PC-9 (cell line): Measurements from ENCODE around the gene PPP1R9B. TPM values are rescaled to one million over a fixed set of nuclear protein-coding genes. Genes with fewer than 3 reads are reported as not detected.
A peak's percentile ranks its signal among the peaks of the same experiment; 100 is the strongest.

ENCODE experiments used
- BruUV-seq: library from RNA; stranded (reverse); fragments of 400-500 nt; replicated peaks from 2 replicates; lab custom pipeline; 2021; lab: Mats Ljungman, UMichigan
- CTCF ChIA-PET: fragments of 300-600 bp; sonication (Branson Sonifier 250); formaldehyde crosslinking; loops from one replicate; lab custom pipeline; 2022; ENCODE audit warnings: antibody characterized with exemption; lab: Charles Lee
- POLR2A ChIA-PET: fragments of 300-600 bp; sonication (Branson Sonifier 250); formaldehyde crosslinking; loops from one replicate; lab custom pipeline; 2022; ENCODE audit warnings: antibody characterized with exemption; ENCODE audit not compliant: unreplicated experiment; lab: Charles Lee
- DNase-seq, 2 experiments: peaks; one replicate each; pipeline versions ENCODE4 v3.0.0 to v3.0.0-alpha.2; 2015 to 2022; ENCODE audit warnings: mixed read lengths in 1 of 2
- H2AFZ ChIP-seq: fragments of 200-600 bp; sonication (generic); 2 replicates; pipeline ENCODE4 v1.8.1; 2017; ENCODE audit warnings: antibody characterized with exemption
- H3F3A ChIP-seq: fragments of 200-600 bp; sonication (generic); 2 replicates; pipeline ENCODE4 v1.8.1; 2017; ENCODE audit warnings: antibody characterized with exemption, mild to moderate bottlenecking, low read depth; ENCODE audit not compliant: insufficient read depth
- H3K27ac ChIP-seq: fragments of 200-600 bp; sonication (generic); 2 replicates; pipeline ENCODE4 v1.6.1; 2016; ENCODE audit warnings: mixed run types
- H3K27me3 ChIP-seq: fragments of 200-600 bp; sonication (generic); 2 replicates; pipeline ENCODE4 v1.6.1; 2016; ENCODE audit warnings: low read depth, mixed run types; ENCODE audit not compliant: insufficient read depth
- H3K36me3 ChIP-seq: fragments of 200-600 bp; sonication (generic); 2 replicates; pipeline ENCODE4 v1.6.1; 2016; ENCODE audit warnings: low read depth, mixed run types
- H3K4me1 ChIP-seq: fragments of 200-600 bp; sonication (generic); replicated peaks from 2 replicates; pipeline ENCODE4 v1.6.1; 2016; ENCODE audit warnings: mixed run types; ENCODE audit not compliant: insufficient read depth
- H3K4me2 ChIP-seq: fragments of 200-600 bp; sonication (generic); 2 replicates; pipeline ENCODE4 v1.6.1; 2017; ENCODE audit warnings: mixed run types
- H3K4me3 ChIP-seq: fragments of 200-600 bp; sonication (generic); 2 replicates; pipeline ENCODE4 v1.6.1; 2016; ENCODE audit warnings: mixed run types
- H3K79me2 ChIP-seq: fragments of 200-600 bp; sonication (generic); 2 replicates; pipeline ENCODE4 v1.6.1; 2017; ENCODE audit warnings: low read depth, mixed run types
- H3K9me2 ChIP-seq: fragments of 200-600 bp; sonication (generic); 2 replicates; pipeline ENCODE4 v1.8.1; 2017; ENCODE audit warnings: mild to moderate bottlenecking; ENCODE audit not compliant: insufficient read depth
- H3K9me3 ChIP-seq: fragments of 200-600 bp; sonication (generic); 2 replicates; pipeline ENCODE4 v1.8.1; 2016; ENCODE audit warnings: low read depth; ENCODE audit not compliant: insufficient read depth
- H4K20me1 ChIP-seq: fragments of 200-600 bp; sonication (generic); 2 replicates; pipeline ENCODE4 v1.8.1; 2017; ENCODE audit not compliant: insufficient read depth
- CTCF ChIP-seq: fragments of 200-600 bp; sonication (generic); conservative IDR thresholded peaks from 2 replicates; pipeline ENCODE4 v1.6.1; 2017; ENCODE audit warnings: mixed run types, antibody characterized with exemption, mild to moderate bottlenecking, moderate library complexity
- EZH2 ChIP-seq: fragments of 200-600 bp; sonication (generic); IDR thresholded peaks from 2 replicates; pipeline ENCODE4 v1.8.0; 2017; ENCODE audit warnings: antibody characterized with exemption, low read depth
- intact Hi-C: fragments of 100-400 bp; cut with micrococcal nuclease; formaldehyde crosslinking; loops from one replicate; pipeline ENCODE4 v1.10.0; 2022; ENCODE audit not compliant: unreplicated experiment
- total RNA-seq: library from RNA; stranded (reverse); gene quantifications from 2 replicates; pipeline ENCODE4 v1.2.3, GENCODE V29; 2021

Gene PPP1R9B
- total RNA-seq, 1 experiment from 2014 or later, result 35.8 TPM

DNA sequence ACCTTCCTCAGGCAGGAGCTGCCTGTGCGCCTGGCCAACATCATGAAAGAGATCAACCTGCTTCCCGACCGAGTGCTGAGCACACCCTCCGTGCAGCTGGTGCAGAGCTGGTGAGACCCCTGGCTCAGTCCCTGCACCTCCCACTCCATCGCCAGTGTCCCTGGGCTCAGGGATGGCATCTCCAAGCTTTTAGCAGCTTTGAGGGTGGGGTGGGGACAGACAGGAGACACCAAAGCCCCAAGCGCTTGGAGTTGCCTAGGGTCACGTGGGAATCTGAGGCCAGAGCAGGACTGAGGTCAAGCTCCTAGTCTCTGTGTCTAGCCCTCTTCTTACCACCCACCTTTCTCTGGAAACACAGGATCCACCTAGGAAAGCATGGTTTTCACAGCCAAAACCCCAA is 53.0 kb downstream of the PPP1R9B start:
- POLR2A ChIA-PET, result no interaction called here
- Histone ChIP-seq H3K9me3 (no peaks in the 10 kb centered on the region), H4K20me1 (peaks cover 6% of the 10 kb centered on the region; the same call in 1 of the 2 replicates), H3K27me3 (no peaks in the 10 kb centered on the region), H3K36me3 (no peaks in the 10 kb centered on the region), H3K27ac (no peak overlapping the region), H3K4me3 (no peak overlapping the region), H3F3A (peaks cover 51% of the 10 kb centered on the region), H3K4me1 (peaks cover 42% of the 10 kb centered on the region), H3K79me2 (peaks cover 6% of the 10 kb centered on the region; the same call in 1 of the 2 replicates), H3K9me2 (no peaks in the 10 kb centered on the region), H2AFZ (no peak overlapping the region), H3K4me2 (no peak overlapping the region)
- BruUV-seq, result no TSS peak
- TF ChIP-seq CTCF (no peak), EZH2 (no peak)
- CTCF ChIA-PET, result no interaction called here
- DNase-seq, result no peak
- intact Hi-C loops, result loop anchor here (10.0 kb wide), 1 partner anchor 377 kb away; the partner anchor contains the start of gene RSAD1

GRCh38 chr17:50096758-50097157 is 53.7 kb downstream of the PPP1R9B start:
- Histone ChIP-seq H3K4me2 (peak overlapping the region; percentile 94; the same call in 1 of the 2 replicates), H3K4me3 (no peak overlapping the region), H3K9me3 (no peaks in the 10 kb centered on the region), H4K20me1 (peaks cover 6% of the 10 kb centered on the region; the same call in 1 of the 2 replicates), H3K4me1 (peaks cover 35% of the 10 kb centered on the region), H2AFZ (no peak overlapping the region), H3K79me2 (peaks cover 6% of the 10 kb centered on the region; the same call in 1 of the 2 replicates), H3K27me3 (no peaks in the 10 kb centered on the region), H3K9me2 (no peaks in the 10 kb centered on the region), H3K27ac (no peak overlapping the region), H3F3A (peaks cover 55% of the 10 kb centered on the region), H3K36me3 (no peaks in the 10 kb centered on the region)
- ChIA-PET CTCF (no interaction called here), POLR2A (no interaction called here)
- no peak for TF ChIP-seq EZH2
- TF ChIP-seq CTCF, result no peak
- intact Hi-C loops, result loop anchor here (10.0 kb wide), 1 partner anchor 378 kb away; the partner anchor contains the start of gene RSAD1
- BruUV-seq, result no TSS peak
- no peak for DNase-seq

- intact Hi-C loops, result loop anchor here (10.0 kb wide), 1 partner anchor 379 kb away; the partner anchor contains the start of gene RSAD1
- Histone ChIP-seq H3K4me1 (peaks cover 29% of the 10 kb centered on the region), H4K20me1 (0 out of 2 replicates have a peak, but pooled peaks cover 4% of the 10 kb centered on the region), H2AFZ (no peak overlapping the region), H3K4me3 (peak overlapping the region; percentile 88; the same call in 1 of the 2 replicates), H3K27ac (no peak overlapping the region), H3K9me3 (no peaks in the 10 kb centered on the region), H3K27me3 (no peaks in the 10 kb centered on the region), H3K36me3 (no peaks in the 10 kb centered on the region), H3K4me2 (peak overlapping the region; percentile 94), H3K9me2 (no peaks in the 10 kb centered on the region), H3K79me2 (peaks cover 6% of the 10 kb centered on the region; the same call in 1 of the 2 replicates), H3F3A (peaks cover 55% of the 10 kb centered on the region)
- CTCF ChIA-PET, result no interaction called here
- POLR2A ChIA-PET, result no interaction called here
- no TSS peak for BruUV-seq
- no peak for DNase-seq
- TF ChIP-seq CTCF (no peak), EZH2 (no peak)
Measured at GRCh38 chr17:50096092-50096491, 54.4 kb downstream of the PPP1R9B start.
